ENCODE data around the gene SLC27A3.
"Not testable (repeated sequence)": the region's sequence is repeated elsewhere in the genome, so short reads cannot be mapped to it uniquely, and the experiment has no call there.

SLC27A3 gene

GRCh38 chr1:153760440-153760839 is 14.8 kb upstream of the SLC27A3 start:
- no peak for DNase-seq (ENCODE audit: low read depth, low spot score)

GRCh38 chr1:153763365-153764225 is 11.6 kb upstream of the SLC27A3 start:
- no peak for DNase-seq (ENCODE audit: low read depth, low spot score)

- DNase-seq (ENCODE audit: low read depth, low spot score): no peak
Observed at GRCh38 chr1:153764310-153764709, 10.9 kb upstream of the SLC27A3 start.

GRCh38 chr1:153766663-153767062 is 8.5 kb upstream of the SLC27A3 start:
- DNase-seq (ENCODE audit: low read depth, low spot score): not testable (repeated sequence)

GRCh38 chr1:153767519-153767918 is 7.7 kb upstream of the SLC27A3 start:
- no peak for DNase-seq (ENCODE audit: low read depth, low spot score)

GRCh38 chr1:153768316-153769181 is 6.7 kb upstream of the SLC27A3 start:
- no peak for DNase-seq (ENCODE audit: low read depth, low spot score)

GRCh38 chr1:153769221-153769620 is 6.0 kb upstream of the SLC27A3 start:
- DNase-seq (ENCODE audit: low read depth, low spot score): no peak

GRCh38 chr1:153770797-153771196 is 4.4 kb upstream of the SLC27A3 start:
- no peak for DNase-seq (ENCODE audit: low read depth, low spot score)

- no peak for DNase-seq (ENCODE audit: low read depth, low spot score)
Observed at GRCh38 chr1:153771261-153771660, 3.9 kb upstream of the SLC27A3 start.

GRCh38 chr1:153771841-153772593 is 3.2 kb upstream of the SLC27A3 start:
- peak; percentile 71 for DNase-seq (ENCODE audit: low read depth, low spot score)

GRCh38 chr1:153773096-153773921 is 1.9 kb upstream of the SLC27A3 start:
- DNase-seq (ENCODE audit: low read depth, low spot score): no peak

GRCh38 chr1:153774026-153774595 is 1.1 kb upstream of the SLC27A3 start:
- no peak for DNase-seq (ENCODE audit: low read depth, low spot score)

GRCh38 chr1:153775458-153776327 is 486 bp downstream of the SLC27A3 start:
- peak; percentile 94 for DNase-seq (ENCODE audit: low read depth, low spot score)

GRCh38 chr1:153776352-153776751 is 1.1 kb downstream of the SLC27A3 start:
- no peak for DNase-seq (ENCODE audit: low read depth, low spot score)

- no peak for DNase-seq (ENCODE audit: low read depth, low spot score)
Observed at GRCh38 chr1:153776845-153777370, 1.7 kb downstream of the SLC27A3 start.

GRCh38 chr1:153777648-153778047 is 2.4 kb downstream of the SLC27A3 start:
- no peak for DNase-seq (ENCODE audit: low read depth, low spot score)

GRCh38 chr1:153778051-153778823 is 3.0 kb downstream of the SLC27A3 start:
- DNase-seq (ENCODE audit: low read depth, low spot score): no peak

GRCh38 chr1:153778824-153779519 is 3.8 kb downstream of the SLC27A3 start:
- DNase-seq (ENCODE audit: low read depth, low spot score): no peak
